ENCODE measurements around the gene PDE10A.

- TF ChIP-seq CTCF (IDR thresholded peaks at IDR 0.05) (no peak), ZBTB21 (CRISPR knock-in tag; IDR thresholded peaks at IDR 0.05; ENCODE audit: borderline replicate concordance) (no peak), ZBTB43 (CRISPR knock-in tag; IDR thresholded peaks at IDR 0.05) (no peak), JUN (CRISPR knock-in tag; IDR thresholded peaks at IDR 0.05) (no peak), CBFB (CRISPR knock-in tag; IDR thresholded peaks at IDR 0.05; ENCODE audit: low read depth) (no peak), PREB (CRISPR knock-in tag; IDR thresholded peaks at IDR 0.05; ENCODE audit: borderline replicate concordance) (no peak), MAX (CRISPR knock-in tag; IDR thresholded peaks at IDR 0.05) (no peak), AFF4 (CRISPR knock-in tag; IDR thresholded peaks at IDR 0.05; ENCODE audit: borderline replicate concordance) (no peak), ZNF423 (CRISPR knock-in tag; IDR thresholded peaks at IDR 0.05) (no peak), FOXP1 (CRISPR knock-in tag; IDR thresholded peaks at IDR 0.05; ENCODE audit: borderline replicate concordance) (no peak), ATF2 (CRISPR knock-in tag; IDR thresholded peaks at IDR 0.05; ENCODE audit: borderline replicate concordance, low read depth) (no peak), USF1 (CRISPR knock-in tag; IDR thresholded peaks at IDR 0.05) (no peak)
Observed at GRCh38 chr6:165480916-165481315, 182.1 kb downstream of the PDE10A start.

Measured in WTC11 (cell line).